ENCODE results near the gene MACO1.

Gene MACO1

GRCh38 chr1:25485536-25486411 lies 55.1 kb downstream of the MACO1 start:
- no peak overlapping the region for H3K4me3 ChIP-seq
- H3K27ac ChIP-seq = no peak overlapping the region
- TF ChIP-seq CTCF (IDR thresholded peaks at IDR 0.05) = no peak
- DNase-seq (ENCODE audit: low spot score) = no peak

- DNase-seq (ENCODE audit: low spot score) = no peak
- TF ChIP-seq CTCF (IDR thresholded peaks at IDR 0.05) = no peak
- Histone ChIP-seq H3K4me3 (no peak overlapping the region), H3K27ac (no peak overlapping the region)
Measured at GRCh38 chr1:25486602-25487001, 55.9 kb downstream of the MACO1 start.

GRCh38 chr1:25487628-25488027 lies 56.9 kb downstream of the MACO1 start:
- Histone ChIP-seq H3K27ac (no peak overlapping the region), H3K4me3 (no peak overlapping the region)
- DNase-seq (ENCODE audit: low spot score) = no peak
- TF ChIP-seq CTCF (IDR thresholded peaks at IDR 0.05) = no peak

- H3K4me3 ChIP-seq = no peak overlapping the region
- H3K27ac ChIP-seq = no peak overlapping the region
- DNase-seq (ENCODE audit: low spot score) = no peak
- TF ChIP-seq CTCF (IDR thresholded peaks at IDR 0.05) = no peak
Measured at GRCh38 chr1:25492323-25492722, 61.6 kb downstream of the MACO1 start.

- Histone ChIP-seq H3K27ac (no peak overlapping the region), H3K4me3 (no peak overlapping the region)
- TF ChIP-seq CTCF (IDR thresholded peaks at IDR 0.05) = no peak
- no peak for DNase-seq (ENCODE audit: low spot score)
Measured at GRCh38 chr1:25494952-25495351, 64.3 kb downstream of the MACO1 start.

GRCh38 chr1:25500694-25501093 lies 70.0 kb downstream of the MACO1 start:
- TF ChIP-seq CTCF (IDR thresholded peaks at IDR 0.05) = no peak
- Histone ChIP-seq H3K4me3 (no peak overlapping the region), H3K27ac (peak overlapping the region in 1 of 2 donors; percentile 69)
- no peak for DNase-seq (ENCODE audit: low spot score)
